Measurements from ENCODE around the gene SPATS2L.

Gene SPATS2L

GRCh38 chr2:200483729-200484198, 177.3 kb downstream of the SPATS2L start:
- Histone ChIP-seq H3K36me3 (ENCODE audit: control insufficient read depth, insufficient read depth, low read length) (no peaks in the 10 kb centered on the region), H3K27me3 (ENCODE audit: control insufficient read depth, insufficient read depth, low read length, poor library complexity, severe bottlenecking) (no peaks in the 10 kb centered on the region), H3K4me3 (ENCODE audit: insufficient read depth, low read depth, low read length) (no peak overlapping the region), H3K4me1 (ENCODE audit: control insufficient read depth, insufficient read depth, low read length) (peaks cover 4% of the 10 kb centered on the region), H3K27ac (ENCODE audit: insufficient read depth, low read depth, low read length, poor library complexity, severe bottlenecking) (no peak overlapping the region), H3K9me3 (ENCODE audit: control insufficient read depth, low read length) (no peaks in the 10 kb centered on the region)
- WGBS, 2 experiments, result 39 to 41% methylated on average over 4 of the region's 4 CpGs

GRCh38 chr2:200484934-200485333, 178.4 kb downstream of the SPATS2L start:
- no peaks in the 10 kb centered on the region for H3K9me3 ChIP-seq (ENCODE audit: control insufficient read depth, low read length)
- no peak overlapping the region for H3K4me3 ChIP-seq (ENCODE audit: insufficient read depth, low read depth, low read length)
- H3K4me1 ChIP-seq (ENCODE audit: control insufficient read depth, insufficient read depth, low read length), result peaks cover 4% of the 10 kb centered on the region
- no peaks in the 10 kb centered on the region for H3K36me3 ChIP-seq (ENCODE audit: control insufficient read depth, insufficient read depth, low read length)
- H3K27me3 ChIP-seq (ENCODE audit: control insufficient read depth, insufficient read depth, low read length, poor library complexity, severe bottlenecking), result no peaks in the 10 kb centered on the region
- H3K27ac ChIP-seq (ENCODE audit: insufficient read depth, low read depth, low read length, poor library complexity, severe bottlenecking), result no peak overlapping the region
- WGBS, 2 experiments, result 92 to 97% methylated on average over 3 of the region's 3 CpGs

- peaks cover 1% of the 10 kb centered on the region for H3K36me3 ChIP-seq (ENCODE audit: control insufficient read depth, insufficient read depth, low read length)
- H3K4me3 ChIP-seq (ENCODE audit: insufficient read depth, low read depth, low read length), result no peak overlapping the region
- H3K9me3 ChIP-seq (ENCODE audit: control insufficient read depth, low read length), result no peaks in the 10 kb centered on the region
- 83 to 94% methylated on average over 2 of the region's 2 CpGs for WGBS, 2 experiments
- peaks cover 4% of the 10 kb centered on the region for H3K4me1 ChIP-seq (ENCODE audit: control insufficient read depth, insufficient read depth, low read length)
- no peaks in the 10 kb centered on the region for H3K27me3 ChIP-seq (ENCODE audit: control insufficient read depth, insufficient read depth, low read length, poor library complexity, severe bottlenecking)
- no peak overlapping the region for H3K27ac ChIP-seq (ENCODE audit: insufficient read depth, low read depth, low read length, poor library complexity, severe bottlenecking)
Measured at GRCh38 chr2:200486529-200486928, 180.0 kb downstream of the SPATS2L start.

GRCh38 chr2:200488169-200488568, 181.7 kb downstream of the SPATS2L start:
- Histone ChIP-seq H3K27me3 (ENCODE audit: control insufficient read depth, insufficient read depth, low read length, poor library complexity, severe bottlenecking) (no peaks in the 10 kb centered on the region), H3K27ac (ENCODE audit: insufficient read depth, low read depth, low read length, poor library complexity, severe bottlenecking) (peak overlapping the region; percentile 4), H3K4me1 (ENCODE audit: control insufficient read depth, insufficient read depth, low read length) (no peaks in the 10 kb centered on the region), H3K36me3 (ENCODE audit: control insufficient read depth, insufficient read depth, low read length) (peaks cover 7% of the 10 kb centered on the region), H3K4me3 (ENCODE audit: insufficient read depth, low read depth, low read length) (no peak overlapping the region), H3K9me3 (ENCODE audit: control insufficient read depth, low read length) (no peaks in the 10 kb centered on the region)
- WGBS, 2 experiments, result 92 to 95% methylated on average over 4 of the region's 4 CpGs

DNA sequence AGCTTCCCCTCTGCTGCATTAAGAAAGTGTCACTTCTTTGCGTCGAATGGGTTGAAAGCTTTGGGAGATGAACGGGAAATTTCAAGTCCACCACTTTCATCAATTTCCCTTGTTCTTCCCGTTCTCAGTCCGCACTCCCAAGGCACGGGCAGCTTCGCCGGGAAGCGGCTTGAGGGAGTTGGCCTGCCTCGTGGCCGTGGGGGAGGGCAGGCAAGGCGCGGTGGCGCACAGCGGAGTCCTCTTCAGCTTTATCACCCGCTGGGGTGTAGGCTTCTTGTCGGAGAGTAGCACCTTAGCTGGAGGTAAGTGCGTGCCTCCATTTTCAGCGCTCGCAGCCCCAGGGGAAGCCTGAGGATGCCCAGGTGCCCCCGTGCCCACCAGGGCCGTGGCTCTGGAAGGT, 183.5 kb downstream of the SPATS2L start:
- Histone ChIP-seq H3K9me3 (ENCODE audit: control insufficient read depth, low read length) (no peaks in the 10 kb centered on the region), H3K36me3 (ENCODE audit: control insufficient read depth, insufficient read depth, low read length) (peaks cover 7% of the 10 kb centered on the region), H3K27me3 (ENCODE audit: control insufficient read depth, insufficient read depth, low read length, poor library complexity, severe bottlenecking) (no peaks in the 10 kb centered on the region), H3K27ac (ENCODE audit: insufficient read depth, low read depth, low read length, poor library complexity, severe bottlenecking) (no peak overlapping the region), H3K4me1 (ENCODE audit: control insufficient read depth, insufficient read depth, low read length) (no peaks in the 10 kb centered on the region), H3K4me3 (ENCODE audit: insufficient read depth, low read depth, low read length) (no peak overlapping the region)
- WGBS, 2 experiments, result 92% methylated on average over 22 of the region's 22 CpGs

GRCh38 chr2:200492656-200493055, 186.2 kb downstream of the SPATS2L start:
- no peaks in the 10 kb centered on the region for H3K4me1 ChIP-seq (ENCODE audit: control insufficient read depth, insufficient read depth, low read length)
- H3K4me3 ChIP-seq (ENCODE audit: insufficient read depth, low read depth, low read length), result no peak overlapping the region
- H3K36me3 ChIP-seq (ENCODE audit: control insufficient read depth, insufficient read depth, low read length), result peaks cover 7% of the 10 kb centered on the region
- no peaks in the 10 kb centered on the region for H3K27me3 ChIP-seq (ENCODE audit: control insufficient read depth, insufficient read depth, low read length, poor library complexity, severe bottlenecking)
- no peak overlapping the region for H3K27ac ChIP-seq (ENCODE audit: insufficient read depth, low read depth, low read length, poor library complexity, severe bottlenecking)
- H3K9me3 ChIP-seq (ENCODE audit: control insufficient read depth, low read length), result no peaks in the 10 kb centered on the region

DNA sequence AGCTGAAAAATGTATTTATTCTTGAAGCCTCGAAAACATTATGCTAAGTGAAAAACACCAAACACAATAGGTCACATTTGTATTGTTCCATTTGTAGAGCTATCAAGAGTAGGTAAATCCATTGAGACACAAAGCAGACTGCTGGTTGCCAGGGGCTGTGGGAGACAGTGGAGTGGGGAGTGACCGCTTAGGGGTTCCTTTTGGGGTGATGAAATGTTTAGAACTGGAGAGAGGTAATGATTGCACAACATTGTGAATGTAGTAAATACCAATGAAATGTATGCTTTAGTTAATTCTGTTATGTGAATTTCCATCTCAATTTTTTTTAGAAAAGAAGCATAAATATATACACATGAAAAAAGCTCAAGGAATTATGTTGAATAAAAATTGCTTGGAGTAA, 187.6 kb downstream of the SPATS2L start:
- Histone ChIP-seq H3K9me3 (ENCODE audit: control insufficient read depth, low read length) (no peaks in the 10 kb centered on the region), H3K36me3 (ENCODE audit: control insufficient read depth, insufficient read depth, low read length) (peaks cover 7% of the 10 kb centered on the region), H3K27ac (ENCODE audit: insufficient read depth, low read depth, low read length, poor library complexity, severe bottlenecking) (no peak overlapping the region), H3K27me3 (ENCODE audit: control insufficient read depth, insufficient read depth, low read length, poor library complexity, severe bottlenecking) (no peaks in the 10 kb centered on the region), H3K4me1 (ENCODE audit: control insufficient read depth, insufficient read depth, low read length) (no peaks in the 10 kb centered on the region), H3K4me3 (ENCODE audit: insufficient read depth, low read depth, low read length) (no peak overlapping the region)
- WGBS, 2 experiments, result 95 to 100% methylated on average over 2 of the region's 2 CpGs

DNA sequence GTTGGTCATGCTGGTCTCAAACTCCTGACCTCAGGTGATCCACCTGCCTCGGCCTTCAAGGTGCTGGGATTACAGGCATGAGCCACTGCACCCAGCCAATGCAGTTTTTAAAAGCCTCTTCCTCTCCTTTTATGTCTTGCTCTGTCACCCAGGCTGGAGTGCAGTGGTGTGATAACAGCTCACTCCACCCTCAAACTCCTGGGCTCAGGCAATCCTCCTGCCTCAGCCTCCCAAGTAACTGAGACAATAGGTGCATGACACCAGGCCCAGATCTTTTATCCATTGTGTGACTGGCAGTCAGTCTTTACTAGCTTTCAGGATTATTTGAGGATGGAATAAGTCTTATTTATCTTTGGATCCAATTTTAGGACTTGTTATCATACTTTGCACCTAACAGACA, 190.2 kb downstream of the SPATS2L start:
- Histone ChIP-seq H3K4me3 (ENCODE audit: insufficient read depth, low read depth, low read length) (no peak overlapping the region), H3K9me3 (ENCODE audit: control insufficient read depth, low read length) (no peaks in the 10 kb centered on the region), H3K36me3 (ENCODE audit: control insufficient read depth, insufficient read depth, low read length) (peaks cover 4% of the 10 kb centered on the region), H3K27me3 (ENCODE audit: control insufficient read depth, insufficient read depth, low read length, poor library complexity, severe bottlenecking) (no peaks in the 10 kb centered on the region), H3K4me1 (ENCODE audit: control insufficient read depth, insufficient read depth, low read length) (no peaks in the 10 kb centered on the region), H3K27ac (ENCODE audit: insufficient read depth, low read depth, low read length, poor library complexity, severe bottlenecking) (no peak overlapping the region)
- WGBS, 2 experiments, result 83 to 93% methylated on average over 1 of the region's 1 CpG

GRCh38 chr2:200498402-200499162, 192.1 kb downstream of the SPATS2L start:
- WGBS, 2 experiments, result 82 to 90% methylated on average over 2 of the region's 2 CpGs
- no peaks in the 10 kb centered on the region for H3K4me1 ChIP-seq (ENCODE audit: control insufficient read depth, insufficient read depth, low read length)
- H3K27ac ChIP-seq (ENCODE audit: insufficient read depth, low read depth, low read length, poor library complexity, severe bottlenecking), result no peak overlapping the region

GRCh38 chr2:200502196-200502595, 195.7 kb downstream of the SPATS2L start:
- WGBS, 2 experiments, result 94 to 99% methylated on average over 3 of the region's 5 CpGs
- Histone ChIP-seq H3K4me1 (ENCODE audit: control insufficient read depth, insufficient read depth, low read length) (no peaks in the 10 kb centered on the region), H3K4me3 (ENCODE audit: insufficient read depth, low read depth, low read length) (no peak overlapping the region), H3K27ac (ENCODE audit: insufficient read depth, low read depth, low read length, poor library complexity, severe bottlenecking) (no peak overlapping the region), H3K27me3 (ENCODE audit: control insufficient read depth, insufficient read depth, low read length, poor library complexity, severe bottlenecking) (no peaks in the 10 kb centered on the region), H3K36me3 (ENCODE audit: control insufficient read depth, insufficient read depth, low read length) (no peaks in the 10 kb centered on the region), H3K9me3 (ENCODE audit: control insufficient read depth, low read length) (no peaks in the 10 kb centered on the region)

More at GRCh38 chr2:200498402-200499162, 192.1 kb downstream of the SPATS2L start:
- Histone ChIP-seq H3K9me3 (ENCODE audit: control insufficient read depth, low read length) (no peaks in the 10 kb centered on the region), H3K36me3 (ENCODE audit: control insufficient read depth, insufficient read depth, low read length) (no peaks in the 10 kb centered on the region), H3K27me3 (ENCODE audit: control insufficient read depth, insufficient read depth, low read length, poor library complexity, severe bottlenecking) (no peaks in the 10 kb centered on the region), H3K4me3 (ENCODE audit: insufficient read depth, low read depth, low read length) (no peak overlapping the region)

All from ectodermal cell (in vitro differentiated cells).